Midbrain (tissue), 1 donor: ENCODE measurements around the gene AGRP.

Source experiments
- DNase-seq: peaks from one replicate; lab custom pipeline; 2025; lab: John Stamatoyannopoulos, UW

AGRP gene

GRCh38 chr16:67445441-67445912 lies 37.9 kb downstream of the AGRP start:
- DNase-seq, result no peak

- no peak for DNase-seq
Observed at GRCh38 chr16:67445126-67445426, 38.3 kb downstream of the AGRP start.

GRCh38 chr16:67444259-67445125 lies 38.9 kb downstream of the AGRP start:
- no peak for DNase-seq

- no peak for DNase-seq
Observed at GRCh38 chr16:67443265-67443664, 40.1 kb downstream of the AGRP start.

- no peak for DNase-seq
Observed at GRCh38 chr16:67442581-67443255, 40.6 kb downstream of the AGRP start.

- no peak for DNase-seq
Observed at GRCh38 chr16:67441907-67442306, 41.4 kb downstream of the AGRP start.

GRCh38 chr16:67441271-67441753 lies 42.0 kb downstream of the AGRP start:
- peak; percentile 23 for DNase-seq

- no peak for DNase-seq
Observed at GRCh38 chr16:67438824-67439393, 44.4 kb downstream of the AGRP start.

- DNase-seq, result no peak
Observed at GRCh38 chr16:67438098-67438791, 45.1 kb downstream of the AGRP start.

GRCh38 chr16:67437513-67437912 lies 45.8 kb downstream of the AGRP start:
- no peak for DNase-seq

- no peak for DNase-seq
Observed at GRCh38 chr16:67436640-67437193, 46.6 kb downstream of the AGRP start.

GRCh38 chr16:67435758-67436164 lies 47.6 kb downstream of the AGRP start:
- DNase-seq, result no peak

GRCh38 chr16:67433131-67433719 lies 50.1 kb downstream of the AGRP start:
- no peak for DNase-seq
